HUDEP-2 (cell line): ENCODE measurements around the gene SEC16A.

Experiments
- DNase-seq, 76 experiments: peaks; one replicate each; lab custom pipeline; 2025; ENCODE audit not compliant: unreplicated experiment in 76 of 76; lab: John Stamatoyannopoulos, UW

SEC16A gene

DNA sequence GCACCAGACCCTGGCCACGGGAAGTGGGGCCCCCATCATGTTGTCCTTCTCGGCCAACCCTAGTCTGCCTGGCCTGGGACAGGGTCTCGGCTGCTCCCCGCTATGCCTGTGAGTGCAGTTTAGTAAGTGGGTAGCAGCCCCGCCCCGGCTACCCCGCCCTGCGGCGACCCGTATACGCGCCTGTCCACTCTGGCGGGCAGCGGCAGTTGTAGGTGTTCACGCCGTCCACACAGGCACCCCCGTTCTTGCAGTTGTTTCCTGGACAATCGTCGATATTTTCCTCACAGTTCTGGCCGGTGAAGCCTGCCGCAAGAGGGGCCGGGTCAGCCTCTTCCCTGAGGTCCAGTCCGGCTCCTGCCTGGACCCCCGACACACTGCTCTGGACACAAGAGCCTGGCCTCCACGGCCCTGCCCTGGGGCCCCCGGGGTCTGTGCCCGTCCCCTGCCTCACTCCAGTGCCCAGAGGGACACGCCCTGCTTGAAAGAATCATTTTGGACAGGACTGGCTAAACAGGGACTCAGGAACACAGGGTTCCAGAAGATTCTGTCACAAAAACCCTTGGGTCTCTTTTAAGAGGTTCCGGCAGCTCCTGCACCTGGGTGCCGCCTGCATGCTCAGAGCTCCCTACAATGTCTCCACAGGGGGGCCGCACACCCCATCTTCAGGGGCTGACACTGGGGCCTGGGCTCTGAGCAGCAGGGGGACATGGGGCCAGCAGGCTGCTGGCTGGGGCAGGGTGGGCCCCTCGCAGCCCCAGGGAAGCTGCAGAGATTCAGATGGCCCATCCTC, 36.6 kb upstream of the SEC16A start:
- no peak for DNase-seq

GRCh38 chr9:136518623-136519022, 35.8 kb upstream of the SEC16A start:
- DNase-seq = no peak

DNA sequence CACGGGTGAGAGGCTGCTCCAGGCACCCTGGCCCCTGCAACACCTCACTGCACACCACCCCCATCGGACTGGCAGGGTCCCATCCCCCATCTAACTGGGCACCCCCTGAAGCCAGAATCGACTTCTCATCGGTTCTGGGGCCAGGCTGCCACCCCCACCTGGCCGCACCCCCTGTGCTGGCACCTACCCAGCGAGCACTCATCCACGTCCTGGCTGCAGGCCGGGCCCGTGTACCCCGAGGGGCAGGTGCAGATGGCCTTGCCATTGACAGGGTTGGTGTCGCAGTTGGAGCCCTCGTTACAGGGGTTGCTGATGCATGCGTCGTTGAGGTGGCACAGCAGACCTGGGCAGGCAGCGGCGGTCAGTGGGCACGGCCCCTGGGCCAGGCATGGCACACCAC, 35.1 kb upstream of the SEC16A start:
- no peak for DNase-seq

DNA sequence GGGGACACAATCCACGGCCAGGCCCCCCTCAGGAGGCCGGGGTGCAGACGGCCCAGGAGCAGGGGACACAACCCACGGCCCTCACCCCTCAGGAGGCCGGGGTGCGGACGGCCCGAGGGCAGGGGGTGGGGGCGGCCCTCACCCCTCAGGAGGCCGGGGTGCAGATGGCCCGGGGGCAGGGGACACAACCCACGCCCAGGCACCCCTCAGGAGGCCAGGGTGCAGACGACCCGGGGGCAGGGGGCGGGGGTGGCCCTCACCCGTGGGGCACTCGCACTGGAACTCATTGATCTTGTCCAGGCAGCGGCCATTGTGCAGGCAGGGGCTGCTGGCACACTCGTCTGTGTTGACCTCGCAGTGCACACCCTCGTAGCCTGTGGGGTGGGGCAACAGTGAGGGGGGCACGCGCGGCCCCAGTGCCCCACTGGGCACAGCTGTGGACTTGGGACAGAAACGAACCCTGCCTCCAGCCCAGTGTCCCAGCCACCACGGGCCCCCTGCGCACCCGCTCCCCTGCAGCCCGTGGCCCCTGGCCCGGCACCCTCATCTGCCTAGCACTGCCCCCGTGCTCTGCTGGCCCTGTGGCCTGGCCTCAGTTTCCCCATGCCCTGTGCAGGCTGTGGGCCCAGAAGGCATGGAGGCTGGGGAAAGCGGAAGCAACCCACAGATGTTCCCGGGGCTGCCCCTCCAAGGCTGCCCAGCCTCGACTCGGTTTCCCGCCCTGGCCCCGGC, 34.3 kb upstream of the SEC16A start:
- DNase-seq = no peak

- DNase-seq = no peak
These were observed 33.4 kb upstream of the SEC16A start for GRCh38 chr9:136516191-136516654.

GRCh38 chr9:136515276-136515675, 32.4 kb upstream of the SEC16A start:
- DNase-seq = no peak

- DNase-seq = no peak
These were observed 31.3 kb upstream of the SEC16A start for GRCh38 chr9:136514022-136514714.

DNA sequence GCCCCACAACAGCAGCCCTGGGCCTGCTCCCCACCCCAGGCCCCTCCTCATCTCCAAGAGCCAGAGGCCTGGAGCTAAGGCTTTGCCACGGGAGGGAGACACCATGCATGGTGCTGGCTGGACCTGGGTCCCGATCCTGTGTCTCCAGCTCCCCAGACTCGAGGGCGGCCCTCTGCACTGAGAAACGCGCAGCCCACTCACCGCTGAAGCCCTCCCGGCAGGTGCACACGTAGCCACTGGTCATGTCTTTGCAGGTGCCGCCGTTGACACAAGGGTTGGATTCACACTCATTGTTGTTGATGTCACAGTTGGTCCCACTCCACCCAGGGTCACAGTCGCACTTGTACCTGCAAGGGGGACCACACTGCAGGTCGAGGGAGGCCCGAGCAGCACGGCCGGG, 30.4 kb upstream of the SEC16A start:
- no peak for DNase-seq

DNA sequence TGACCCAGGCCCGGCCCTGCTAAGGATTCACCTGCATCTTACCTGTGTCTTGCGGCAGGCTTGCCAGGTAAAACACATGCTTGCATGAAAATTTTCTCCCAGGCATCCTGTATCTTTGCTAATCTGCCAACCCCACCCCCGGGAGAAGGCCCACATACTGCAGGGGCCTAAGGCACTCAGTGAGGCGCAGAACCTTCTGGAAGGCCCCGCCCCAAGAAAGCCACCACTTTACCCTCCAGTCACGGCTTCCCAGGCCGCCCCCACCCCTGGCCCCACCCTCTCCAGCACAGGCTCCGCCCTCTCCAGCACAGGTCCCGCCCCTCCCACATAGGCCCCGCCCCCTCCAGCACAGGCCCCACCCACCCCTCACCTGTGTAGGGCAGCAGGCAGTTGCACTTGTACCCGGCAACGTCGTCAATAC, 29.8 kb upstream of the SEC16A start:
- no peak for DNase-seq

DNA sequence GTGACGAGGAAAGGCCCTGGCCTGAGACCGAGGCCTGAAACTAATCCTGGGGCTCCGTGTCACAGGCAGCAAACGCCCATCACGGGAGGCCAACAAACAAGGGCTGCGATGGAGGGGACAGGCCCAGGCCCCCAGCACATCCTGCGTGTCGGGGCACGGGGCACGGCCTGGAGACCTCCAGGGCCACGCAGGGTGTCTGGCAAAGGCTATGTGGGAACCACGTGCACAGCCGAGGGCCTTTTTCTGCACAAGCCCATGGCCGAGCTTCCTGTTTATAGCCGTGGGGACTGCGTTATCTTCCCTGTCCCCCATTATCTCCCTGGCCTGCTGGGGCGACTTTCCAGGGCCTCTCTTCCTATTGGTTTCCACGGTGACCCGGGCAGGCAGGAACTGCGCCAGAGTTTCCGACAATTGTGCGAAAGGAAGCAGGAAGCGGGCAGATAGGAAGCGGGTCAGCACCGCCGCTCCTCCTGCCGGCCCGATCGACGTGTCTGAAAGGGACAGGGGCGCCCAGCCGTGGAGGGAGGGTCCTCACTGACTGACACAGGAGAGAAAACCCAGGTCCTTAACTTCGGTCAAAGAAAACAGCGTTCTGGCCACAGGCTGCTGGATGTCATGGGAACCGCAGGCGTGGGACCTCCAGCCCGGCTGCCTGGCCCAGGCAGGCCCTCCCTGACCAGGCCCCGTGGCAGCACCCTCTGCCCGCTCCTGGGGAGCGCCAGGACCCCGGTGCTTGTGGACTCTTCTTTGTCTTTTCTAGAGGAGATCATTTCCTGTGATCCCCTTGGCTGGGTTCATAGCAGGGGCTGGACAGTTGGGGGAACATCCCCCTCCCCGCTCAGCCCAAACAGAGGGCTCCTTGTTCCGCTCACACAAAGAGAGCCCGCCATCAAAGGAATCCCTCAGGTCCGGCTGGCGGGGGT, 29.1 kb upstream of the SEC16A start:
- DNase-seq = no peak

- no peak for DNase-seq
These were observed 28.4 kb upstream of the SEC16A start for GRCh38 chr9:136511144-136511669.

- DNase-seq = no peak
These were observed 27.7 kb upstream of the SEC16A start for GRCh38 chr9:136510561-136510960.

DNA sequence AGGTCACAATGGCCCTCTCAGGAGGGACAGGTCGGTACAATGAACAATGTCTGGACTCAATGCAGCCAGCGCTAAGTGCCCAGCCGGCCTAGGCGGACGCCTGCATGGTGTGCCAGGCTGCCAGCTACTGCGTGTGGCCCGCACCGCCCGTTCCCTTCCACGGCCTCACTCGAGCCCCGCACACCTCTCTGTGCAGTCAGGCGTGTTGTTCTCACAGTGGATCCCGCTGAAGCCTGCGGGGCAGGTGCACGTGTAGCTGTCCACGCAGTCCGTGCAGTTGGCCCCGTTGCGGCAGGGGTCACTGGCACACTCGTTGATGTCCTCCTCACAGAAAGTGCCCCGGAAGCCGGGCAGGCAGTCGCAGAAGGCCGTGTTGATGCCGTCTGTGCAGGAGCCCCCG, 26.7 kb upstream of the SEC16A start:
- no peak for DNase-seq

GRCh38 chr9:136508729-136509500, 26.1 kb upstream of the SEC16A start:
- DNase-seq = no peak

GRCh38 chr9:136507992-136508375, 25.1 kb upstream of the SEC16A start:
- no peak for DNase-seq

DNA sequence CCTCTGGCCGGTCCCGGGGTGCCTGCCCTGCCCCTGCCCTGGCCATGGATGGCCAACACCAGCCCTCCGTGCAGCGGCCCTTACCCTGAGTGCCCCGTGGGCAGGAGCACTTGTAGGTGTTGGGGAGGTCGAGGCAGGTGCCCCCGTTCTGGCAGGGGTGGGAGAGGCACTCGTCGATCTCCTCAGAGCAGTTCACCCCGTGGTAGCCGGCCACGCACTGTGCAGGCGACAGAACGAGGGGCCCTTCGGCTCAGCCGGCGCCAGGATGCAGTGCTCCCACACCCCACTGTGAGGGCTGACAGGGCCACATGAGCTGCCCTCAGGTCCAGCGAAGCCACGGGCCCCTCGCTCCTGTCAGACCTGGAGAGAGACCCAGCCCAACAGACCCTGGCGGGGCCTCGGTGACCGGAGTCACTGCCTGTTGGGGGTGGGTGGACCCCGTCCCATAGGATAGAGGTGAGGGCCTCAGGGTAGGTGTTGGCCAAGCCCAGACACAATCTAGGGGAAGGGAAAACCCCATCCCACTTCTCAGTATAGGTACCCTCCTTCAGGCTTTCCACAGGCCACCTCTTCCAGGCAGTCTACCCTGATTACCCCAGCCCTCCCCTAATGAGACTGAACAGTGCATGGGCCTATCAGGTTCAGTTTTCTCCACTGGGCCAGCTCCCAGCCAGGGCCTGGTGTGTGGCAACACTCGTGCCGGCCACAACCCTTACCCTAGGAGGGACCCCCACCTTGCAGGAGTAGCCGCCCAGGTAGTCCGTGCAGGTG, 24.6 kb upstream of the SEC16A start:
- DNase-seq = no peak

GRCh38 chr9:136506425-136506824, 23.6 kb upstream of the SEC16A start:
- DNase-seq = no peak
